SK-N-SH treated with all-trans-retinoic acid at 6 μM for 48 hours (cell line): ENCODE data around the gene NAV3.

Experiments used
- ATAC-seq: fragments of 200-7000 bp; cut with Tn5 transposase; 3 replicates; pipeline ENCODE4 v1.9.1; 2020; ENCODE audit warnings: mild to moderate bottlenecking, moderate library complexity
- ARNTL ChIP-seq: fragments of 450-650 bp; formaldehyde crosslinking; IDR thresholded peaks from 2 replicates; pipeline ENCODE4 v1.5.0; 2020; ENCODE audit warnings: low read depth, mild to moderate bottlenecking, moderate library complexity, borderline replicate concordance
- BACH2 ChIP-seq: fragments of 250-450 bp; sonication (Bioruptor Pico); IDR thresholded peaks from 2 replicates; pipeline ENCODE4 v1.9.0; 2021; ENCODE audit warnings: mild to moderate bottlenecking, borderline replicate concordance
- CSDC2 ChIP-seq: fragments of 250-450 bp; sonication (Bioruptor Pico); IDR thresholded peaks from 2 replicates; pipeline ENCODE4 v1.5.0; 2020; ENCODE audit warnings: mild to moderate bottlenecking, moderate library complexity
- ESRRG ChIP-seq: fragments of 250-450 bp; sonication (Bioruptor Pico); IDR thresholded peaks from 2 replicates; pipeline ENCODE4 v1.6.1; 2021; ENCODE audit warnings: mild to moderate bottlenecking
- GLIS3 ChIP-seq: fragments of 250-450 bp; sonication (Bioruptor Pico); IDR thresholded peaks from 2 replicates; pipeline ENCODE4 v1.5.0; 2020; ENCODE audit warnings: mild to moderate bottlenecking, moderate library complexity
- ISL1 ChIP-seq: fragments of 250-450 bp; sonication (Bioruptor Pico); IDR thresholded peaks from 2 replicates; pipeline ENCODE4 v2.1.2; 2022; ENCODE audit warnings: mild to moderate bottlenecking, moderate library complexity
- OSR1 ChIP-seq: fragments of 250-450 bp; sonication (Bioruptor Pico); IDR thresholded peaks from 2 replicates; pipeline ENCODE4 v1.8.0; 2022; ENCODE audit warnings: moderate library complexity, mild to moderate bottlenecking, inconsistent platforms
- PPARA ChIP-seq: fragments of 250-450 bp; sonication (Bioruptor Pico); IDR thresholded peaks from 2 replicates; pipeline ENCODE4 v1.5.0; 2020; ENCODE audit warnings: mild to moderate bottlenecking, borderline replicate concordance
- RARB ChIP-seq: fragments of 250-450 bp; sonication (Bioruptor Pico); IDR thresholded peaks from 2 replicates; pipeline ENCODE4 v1.8.0; 2021; ENCODE audit warnings: mild to moderate bottlenecking, moderate library complexity
- SNAI2 ChIP-seq: fragments of 250-450 bp; sonication (Bioruptor Pico); IDR thresholded peaks from 2 replicates; pipeline ENCODE4 v1.5.0; 2020; ENCODE audit warnings: mild to moderate bottlenecking, moderate library complexity
- TCF4 ChIP-seq: fragments of 250-450 bp; sonication (Bioruptor Pico); IDR thresholded peaks from 2 replicates; pipeline ENCODE4 v1.8.0; 2021; ENCODE audit warnings: mild to moderate bottlenecking, moderate library complexity, borderline replicate concordance
- TOX ChIP-seq: fragments of 250-450 bp; sonication (Bioruptor Pico); IDR thresholded peaks from 2 replicates; pipeline ENCODE4 v1.8.0; 2021; ENCODE audit warnings: mild to moderate bottlenecking, moderate library complexity, borderline replicate concordance
- ZC3H10 ChIP-seq: fragments of 250-450 bp; sonication (Bioruptor Pico); IDR thresholded peaks from 2 replicates; pipeline ENCODE4 v1.5.1; 2021; ENCODE audit warnings: mild to moderate bottlenecking, moderate library complexity
- ZFP3 ChIP-seq: fragments of 250-450 bp; sonication (Bioruptor Pico); IDR thresholded peaks from 2 replicates; pipeline ENCODE4 v1.5.0; 2020; ENCODE audit warnings: mild to moderate bottlenecking, moderate library complexity
- ZFP30 ChIP-seq: fragments of 450-650 bp; formaldehyde crosslinking; IDR thresholded peaks from 2 replicates; pipeline ENCODE4 v1.5.0; 2022; ENCODE audit warnings: mild to moderate bottlenecking, moderate library complexity
- ZNF565 ChIP-seq: fragments of 450-650 bp; formaldehyde crosslinking; conservative IDR thresholded peaks from 2 replicates; pipeline ENCODE4 v1.5.0; 2020; ENCODE audit warnings: low read depth, mild to moderate bottlenecking, moderate library complexity
- ZNF8 ChIP-seq: fragments of 450-650 bp; formaldehyde crosslinking; IDR thresholded peaks from 2 replicates; pipeline ENCODE4 v1.5.0; 2020; ENCODE audit warnings: mild to moderate bottlenecking, moderate library complexity
- TF ChIP-seq, protein P1 (sequence below): fragments of 250-450 bp; sonication (Bioruptor Pico); IDR thresholded peaks from 2 replicates; pipeline ENCODE4 v1.5.1; 2021; ENCODE audit warnings: mild to moderate bottlenecking, moderate library complexity
- TF ChIP-seq, protein P2 (sequence below): fragments of 250-450 bp; sonication (Bioruptor Pico); IDR thresholded peaks from 2 replicates; pipeline ENCODE4 v1.8.0; 2021; ENCODE audit warnings: low read depth, mild to moderate bottlenecking, moderate library complexity, borderline replicate concordance
- TF ChIP-seq, protein P3 (sequence below): fragments of 250-450 bp; sonication (Bioruptor Pico); IDR thresholded peaks from 2 replicates; pipeline ENCODE4 v1.8.0; 2020; ENCODE audit warnings: mild to moderate bottlenecking, moderate library complexity, borderline replicate concordance
- TF ChIP-seq, protein P4 (sequence below): fragments of 250-450 bp; sonication (Bioruptor Pico); IDR thresholded peaks from 2 replicates; pipeline ENCODE4 v1.5.1; 2020; ENCODE audit warnings: low read depth, mild to moderate bottlenecking, moderate library complexity
- TF ChIP-seq, protein P5 (sequence below): fragments of 250-450 bp; sonication (Bioruptor Pico); IDR thresholded peaks from 2 replicates; pipeline ENCODE4 v1.5.0; 2020; ENCODE audit warnings: mild to moderate bottlenecking, moderate library complexity

NAV3 gene

DNA sequence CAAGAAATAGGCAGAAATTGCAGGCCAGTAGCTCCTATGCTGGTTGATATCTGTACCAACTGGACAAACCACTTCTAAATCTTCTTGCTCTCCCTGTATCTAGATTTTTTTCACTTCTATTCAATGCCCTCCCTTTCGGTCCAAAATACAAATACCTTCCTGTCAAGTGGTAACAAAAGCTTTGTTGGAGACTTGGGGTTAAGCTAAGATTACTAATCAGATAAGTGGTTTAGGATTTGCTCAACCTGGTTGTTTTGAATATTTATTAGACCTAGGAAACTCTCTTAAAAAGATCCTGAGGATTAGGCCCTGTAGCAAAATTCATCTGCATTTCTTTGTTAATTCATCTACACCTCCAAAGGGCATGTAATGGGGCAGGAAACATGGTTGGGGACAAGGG is 410.1 kb downstream of the NAV3 start:
- no peak for ATAC-seq
- TF ChIP-seq CSDC2, result no peak
- TF ChIP-seq ZNF8, result no peak
- no peak for TF ChIP-seq ARNTL (CRISPR knock-in tag)
- TF ChIP-seq OSR1 (CRISPR knock-in tag), result no peak
- TF ChIP-seq, protein P1, sequence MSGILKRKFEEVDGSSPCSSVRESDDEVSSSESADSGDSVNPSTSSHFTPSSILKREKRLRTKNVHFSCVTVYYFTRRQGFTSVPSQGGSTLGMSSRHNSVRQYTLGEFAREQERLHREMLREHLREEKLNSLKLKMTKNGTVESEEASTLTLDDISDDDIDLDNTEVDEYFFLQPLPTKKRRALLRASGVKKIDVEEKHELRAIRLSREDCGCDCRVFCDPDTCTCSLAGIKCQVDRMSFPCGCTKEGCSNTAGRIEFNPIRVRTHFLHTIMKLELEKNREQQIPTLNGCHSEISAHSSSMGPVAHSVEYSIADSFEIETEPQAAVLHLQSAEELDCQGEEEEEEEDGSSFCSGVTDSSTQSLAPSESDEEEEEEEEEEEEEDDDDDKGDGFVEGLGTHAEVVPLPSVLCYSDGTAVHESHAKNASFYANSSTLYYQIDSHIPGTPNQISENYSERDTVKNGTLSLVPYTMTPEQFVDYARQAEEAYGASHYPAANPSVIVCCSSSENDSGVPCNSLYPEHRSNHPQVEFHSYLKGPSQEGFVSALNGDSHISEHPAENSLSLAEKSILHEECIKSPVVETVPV (CRISPR knock-in tag), result no peak
- TF ChIP-seq, protein P2, sequence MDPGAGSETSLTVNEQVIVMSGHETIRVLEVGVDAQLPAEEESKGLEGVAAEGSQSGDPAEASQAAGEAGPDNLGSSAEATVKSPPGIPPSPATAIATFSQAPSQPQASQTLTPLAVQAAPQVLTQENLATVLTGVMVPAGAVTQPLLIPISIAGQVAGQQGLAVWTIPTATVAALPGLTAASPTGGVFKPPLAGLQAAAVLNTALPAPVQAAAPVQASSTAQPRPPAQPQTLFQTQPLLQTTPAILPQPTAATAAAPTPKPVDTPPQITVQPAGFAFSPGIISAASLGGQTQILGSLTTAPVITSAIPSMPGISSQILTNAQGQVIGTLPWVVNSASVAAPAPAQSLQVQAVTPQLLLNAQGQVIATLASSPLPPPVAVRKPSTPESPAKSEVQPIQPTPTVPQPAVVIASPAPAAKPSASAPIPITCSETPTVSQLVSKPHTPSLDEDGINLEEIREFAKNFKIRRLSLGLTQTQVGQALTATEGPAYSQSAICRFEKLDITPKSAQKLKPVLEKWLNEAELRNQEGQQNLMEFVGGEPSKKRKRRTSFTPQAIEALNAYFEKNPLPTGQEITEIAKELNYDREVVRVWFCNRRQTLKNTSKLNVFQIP (CRISPR knock-in tag), result no peak
- no peak for TF ChIP-seq ZC3H10 (CRISPR knock-in tag)
- no peak for TF ChIP-seq ZNF565 (CRISPR knock-in tag)
- TF ChIP-seq, protein P3, sequence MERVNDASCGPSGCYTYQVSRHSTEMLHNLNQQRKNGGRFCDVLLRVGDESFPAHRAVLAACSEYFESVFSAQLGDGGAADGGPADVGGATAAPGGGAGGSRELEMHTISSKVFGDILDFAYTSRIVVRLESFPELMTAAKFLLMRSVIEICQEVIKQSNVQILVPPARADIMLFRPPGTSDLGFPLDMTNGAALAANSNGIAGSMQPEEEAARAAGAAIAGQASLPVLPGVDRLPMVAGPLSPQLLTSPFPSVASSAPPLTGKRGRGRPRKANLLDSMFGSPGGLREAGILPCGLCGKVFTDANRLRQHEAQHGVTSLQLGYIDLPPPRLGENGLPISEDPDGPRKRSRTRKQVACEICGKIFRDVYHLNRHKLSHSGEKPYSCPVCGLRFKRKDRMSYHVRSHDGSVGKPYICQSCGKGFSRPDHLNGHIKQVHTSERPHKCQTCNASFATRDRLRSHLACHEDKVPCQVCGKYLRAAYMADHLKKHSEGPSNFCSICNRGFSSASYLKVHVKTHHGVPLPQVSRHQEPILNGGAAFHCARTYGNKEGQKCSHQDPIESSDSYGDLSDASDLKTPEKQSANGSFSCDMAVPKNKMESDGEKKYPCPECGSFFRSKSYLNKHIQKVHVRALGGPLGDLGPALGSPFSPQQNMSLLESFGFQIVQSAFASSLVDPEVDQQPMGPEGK (CRISPR knock-in tag), result no peak
- no peak for TF ChIP-seq BACH2 (CRISPR knock-in tag)
- TF ChIP-seq, protein P4, sequence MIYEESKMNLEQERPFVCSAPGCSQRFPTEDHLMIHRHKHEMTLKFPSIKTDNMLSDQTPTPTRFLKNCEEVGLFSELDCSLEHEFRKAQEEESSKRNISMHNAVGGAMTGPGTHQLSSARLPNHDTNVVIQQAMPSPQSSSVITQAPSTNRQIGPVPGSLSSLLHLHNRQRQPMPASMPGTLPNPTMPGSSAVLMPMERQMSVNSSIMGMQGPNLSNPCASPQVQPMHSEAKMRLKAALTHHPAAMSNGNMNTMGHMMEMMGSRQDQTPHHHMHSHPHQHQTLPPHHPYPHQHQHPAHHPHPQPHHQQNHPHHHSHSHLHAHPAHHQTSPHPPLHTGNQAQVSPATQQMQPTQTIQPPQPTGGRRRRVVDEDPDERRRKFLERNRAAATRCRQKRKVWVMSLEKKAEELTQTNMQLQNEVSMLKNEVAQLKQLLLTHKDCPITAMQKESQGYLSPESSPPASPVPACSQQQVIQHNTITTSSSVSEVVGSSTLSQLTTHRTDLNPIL (CRISPR knock-in tag), result no peak
- no peak for TF ChIP-seq ZFP30 (CRISPR knock-in tag)
- TF ChIP-seq ESRRG (CRISPR knock-in tag), result no peak
- TF ChIP-seq TCF4 (CRISPR knock-in tag), result no peak
- no peak for TF ChIP-seq GLIS3 (CRISPR knock-in tag)
- no peak for TF ChIP-seq RARB
- TF ChIP-seq TOX, result no peak
- no peak for TF ChIP-seq ZFP3 (CRISPR knock-in tag)
- TF ChIP-seq, protein P5, sequence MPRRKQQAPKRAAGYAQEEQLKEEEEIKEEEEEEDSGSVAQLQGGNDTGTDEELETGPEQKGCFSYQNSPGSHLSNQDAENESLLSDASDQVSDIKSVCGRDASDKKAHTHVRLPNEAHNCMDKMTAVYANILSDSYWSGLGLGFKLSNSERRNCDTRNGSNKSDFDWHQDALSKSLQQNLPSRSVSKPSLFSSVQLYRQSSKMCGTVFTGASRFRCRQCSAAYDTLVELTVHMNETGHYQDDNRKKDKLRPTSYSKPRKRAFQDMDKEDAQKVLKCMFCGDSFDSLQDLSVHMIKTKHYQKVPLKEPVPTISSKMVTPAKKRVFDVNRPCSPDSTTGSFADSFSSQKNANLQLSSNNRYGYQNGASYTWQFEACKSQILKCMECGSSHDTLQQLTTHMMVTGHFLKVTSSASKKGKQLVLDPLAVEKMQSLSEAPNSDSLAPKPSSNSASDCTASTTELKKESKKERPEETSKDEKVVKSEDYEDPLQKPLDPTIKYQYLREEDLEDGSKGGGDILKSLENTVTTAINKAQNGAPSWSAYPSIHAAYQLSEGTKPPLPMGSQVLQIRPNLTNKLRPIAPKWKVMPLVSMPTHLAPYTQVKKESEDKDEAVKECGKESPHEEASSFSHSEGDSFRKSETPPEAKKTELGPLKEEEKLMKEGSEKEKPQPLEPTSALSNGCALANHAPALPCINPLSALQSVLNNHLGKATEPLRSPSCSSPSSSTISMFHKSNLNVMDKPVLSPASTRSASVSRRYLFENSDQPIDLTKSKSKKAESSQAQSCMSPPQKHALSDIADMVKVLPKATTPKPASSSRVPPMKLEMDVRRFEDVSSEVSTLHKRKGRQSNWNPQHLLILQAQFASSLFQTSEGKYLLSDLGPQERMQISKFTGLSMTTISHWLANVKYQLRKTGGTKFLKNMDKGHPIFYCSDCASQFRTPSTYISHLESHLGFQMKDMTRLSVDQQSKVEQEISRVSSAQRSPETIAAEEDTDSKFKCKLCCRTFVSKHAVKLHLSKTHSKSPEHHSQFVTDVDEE (CRISPR knock-in tag), result no peak
- TF ChIP-seq PPARA (CRISPR knock-in tag), result no peak

DNA sequence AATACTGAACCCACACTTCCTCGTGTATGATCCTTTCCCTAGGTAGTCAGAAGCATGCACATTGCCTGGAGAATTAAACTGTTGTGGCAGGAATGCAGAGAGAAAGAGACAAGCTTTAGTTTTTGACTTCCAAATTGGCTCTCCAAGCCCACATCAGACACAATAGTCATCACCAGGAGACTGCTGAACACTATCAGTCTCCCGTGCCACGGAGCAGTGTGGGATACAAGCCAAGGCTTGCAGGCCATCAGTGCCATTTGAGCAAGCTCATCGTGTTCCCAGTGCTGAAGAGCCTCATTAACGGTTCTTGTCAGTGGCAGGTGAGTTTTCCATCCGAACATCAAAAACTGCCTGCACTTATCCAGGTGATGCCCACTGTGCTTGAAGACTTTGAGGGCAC is 410.8 kb downstream of the NAV3 start:
- ATAC-seq, result no peak
- TF ChIP-seq ISL1 (CRISPR knock-in tag) (no peak), BACH2 (CRISPR knock-in tag) (no peak), SNAI2 (CRISPR knock-in tag) (no peak)
- TF ChIP-seq, protein P4 (CRISPR knock-in tag), result no peak
